ENCODE results near the gene ZNF100.

- TF ChIP-seq, protein P1, sequence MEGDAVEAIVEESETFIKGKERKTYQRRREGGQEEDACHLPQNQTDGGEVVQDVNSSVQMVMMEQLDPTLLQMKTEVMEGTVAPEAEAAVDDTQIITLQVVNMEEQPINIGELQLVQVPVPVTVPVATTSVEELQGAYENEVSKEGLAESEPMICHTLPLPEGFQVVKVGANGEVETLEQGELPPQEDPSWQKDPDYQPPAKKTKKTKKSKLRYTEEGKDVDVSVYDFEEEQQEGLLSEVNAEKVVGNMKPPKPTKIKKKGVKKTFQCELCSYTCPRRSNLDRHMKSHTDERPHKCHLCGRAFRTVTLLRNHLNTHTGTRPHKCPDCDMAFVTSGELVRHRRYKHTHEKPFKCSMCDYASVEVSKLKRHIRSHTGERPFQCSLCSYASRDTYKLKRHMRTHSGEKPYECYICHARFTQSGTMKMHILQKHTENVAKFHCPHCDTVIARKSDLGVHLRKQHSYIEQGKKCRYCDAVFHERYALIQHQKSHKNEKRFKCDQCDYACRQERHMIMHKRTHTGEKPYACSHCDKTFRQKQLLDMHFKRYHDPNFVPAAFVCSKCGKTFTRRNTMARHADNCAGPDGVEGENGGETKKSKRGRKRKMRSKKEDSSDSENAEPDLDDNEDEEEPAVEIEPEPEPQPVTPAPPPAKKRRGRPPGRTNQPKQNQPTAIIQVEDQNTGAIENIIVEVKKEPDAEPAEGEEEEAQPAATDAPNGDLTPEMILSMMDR (IDR thresholded peaks at IDR 0.05 in 8 of 11, conservative IDR thresholded peaks at IDR 0.05 in 3 of 11): no peak
- no peak for TF ChIP-seq POLR2A (IDR thresholded peaks at IDR 0.05)
These were observed 87.4 kb downstream of the ZNF100 start for GRCh38 chr19:21680026-21680425.

Data from spleen (tissue), 7 donors.